T-cell (primary cell): ENCODE measurements around the gene RASGRP2. TPM values are rescaled to one million over a fixed set of nuclear protein-coding genes. Genes with fewer than 3 reads are reported as not detected.

Experiments
- ATAC-seq, 4 experiments: fragments of 200-7000 bp in 3 of 4; fragments of 150-1000 bp in 1 of 4; cut with Tn5 transposase; replicated peaks in 1 of 4; 1 replicate in 3 of 4; 2 replicates in 1 of 4; pipeline ENCODE4 v1.10.0; 2021; ENCODE audit warnings: moderate library complexity in 3 of 4, mild to moderate bottlenecking in 2 of 4, moderate number of reproducible peaks in 1 of 4
- CTCF ChIA-PET, 2 donors: fragments of 300-600 bp; sonication (Branson Sonifier 250); formaldehyde crosslinking; loops; one replicate each; lab custom pipeline; 2022; ENCODE audit warnings: antibody characterized with exemption in 2 of 2; lab: Charles Lee
- POLR2A ChIA-PET, 2 donors: fragments of 300-600 bp; sonication (Branson Sonifier 250); formaldehyde crosslinking; loops; one replicate each; lab custom pipeline; 2022; ENCODE audit warnings: antibody characterized with exemption in 2 of 2; lab: Charles Lee
- DNase-seq, 35 experiments: peaks; one replicate each; pipeline versions ENCODE4 v3.0.0 to v3.0.0-alpha.2; 2013 to 2023
- H3K27ac ChIP-seq: one replicate; pipeline ENCODE4 v1.5.1; 2013; ENCODE audit warnings: low read length
- H3K27me3 ChIP-seq, 2 experiments: replicated peaks in 1 of 2; 1 replicate in 1 of 2; 2 replicates in 1 of 2; pipeline versions ENCODE4 v1.6.1 to v1.7.0; 2013; ENCODE audit warnings: low read length in 1 of 2, mixed read lengths in 1 of 2; ENCODE audit not compliant: control insufficient read depth in 2 of 2, insufficient read depth in 2 of 2; ENCODE audit errors: extremely low read depth in 1 of 2
- H3K36me3 ChIP-seq, 2 donors: 1 replicate in 1 of 2; 2 replicates in 1 of 2; pipeline versions ENCODE4 v1.6.1 to v1.7.0; 2013; ENCODE audit warnings: low read length in 1 of 2; ENCODE audit not compliant: control insufficient read depth in 2 of 2, insufficient read depth in 1 of 2; ENCODE audit errors: extremely low read depth in 1 of 2
- H3K4me1 ChIP-seq, 2 experiments: 1 replicate in 1 of 2; 2 replicates in 1 of 2; pipeline versions ENCODE4 v1.6.1 to v1.7.0; 2013; ENCODE audit warnings: low read length in 2 of 2, mixed read lengths in 1 of 2; ENCODE audit not compliant: insufficient read depth in 2 of 2, control insufficient read depth in 1 of 2; ENCODE audit errors: extremely low read depth in 1 of 2
- H3K4me3 ChIP-seq, 2 donors: 1 replicate in 1 of 2; 2 replicates in 1 of 2; pipeline versions ENCODE4 v1.5.1 to v1.7.0; 2013; ENCODE audit warnings: mild to moderate bottlenecking in 2 of 2, low read length in 1 of 2, moderate library complexity in 1 of 2; ENCODE audit not compliant: control insufficient read depth in 1 of 2; ENCODE audit errors: extremely low read depth in 1 of 2
- H3K9me3 ChIP-seq: 2 replicates; pipeline ENCODE4 v1.7.0; 2013
- H3K27ac Mint-ChIP-seq, 2 donors: one replicate each; pipeline ENCODE4 v1.8.0; 2020 to 2021; ENCODE audit warnings: mild to moderate bottlenecking in 2 of 2, mixed read lengths in 2 of 2
- H3K27me3 Mint-ChIP-seq, 2 donors: one replicate each; pipeline ENCODE4 v1.8.0; 2021 to 2022; ENCODE audit warnings: mixed read lengths in 2 of 2
- H3K36me3 Mint-ChIP-seq: one replicate; pipeline ENCODE4 v1.8.0; 2021; ENCODE audit warnings: mixed read lengths
- H3K4me1 Mint-ChIP-seq, 3 donors: one replicate each; pipeline ENCODE4 v1.8.0; 2020 to 2022; ENCODE audit warnings: mixed read lengths in 3 of 3, mild to moderate bottlenecking in 1 of 3
- H3K4me3 Mint-ChIP-seq, 3 donors: one replicate each; pipeline ENCODE4 v1.8.0; 2020 to 2022; ENCODE audit warnings: mild to moderate bottlenecking in 3 of 3, mixed read lengths in 3 of 3, moderate library complexity in 3 of 3
- H3K9me3 Mint-ChIP-seq, 3 donors: one replicate each; pipeline ENCODE4 v1.8.0; 2020 to 2022; ENCODE audit warnings: mixed read lengths in 3 of 3
- WGBS: methylation state at CpG from one replicate; pipeline ENCODE4 v1.1.5; 2013; ENCODE audit warnings: missing lambda C conversion rate; ENCODE audit not compliant: insufficient coverage; 5-methylcytosine and 5-hydroxymethylcytosine counted together
- total RNA-seq, 35 experiments: library from RNA in 6 of 35; stranded (reverse) in 6 of 35; fragments of 120-200 nt in 1 of 35; gene quantifications; one replicate each; pipeline versions ENCODE4 v1.2.1 to v1.2.4 and lab custom pipeline; 2013 to 2026

Gene RASGRP2
- total RNA-seq, 5 donors from 2014 or later (not counting 1 experiment from before 2014, with no cell fraction given): 574 to 767 (median 656) TPM

DNA sequence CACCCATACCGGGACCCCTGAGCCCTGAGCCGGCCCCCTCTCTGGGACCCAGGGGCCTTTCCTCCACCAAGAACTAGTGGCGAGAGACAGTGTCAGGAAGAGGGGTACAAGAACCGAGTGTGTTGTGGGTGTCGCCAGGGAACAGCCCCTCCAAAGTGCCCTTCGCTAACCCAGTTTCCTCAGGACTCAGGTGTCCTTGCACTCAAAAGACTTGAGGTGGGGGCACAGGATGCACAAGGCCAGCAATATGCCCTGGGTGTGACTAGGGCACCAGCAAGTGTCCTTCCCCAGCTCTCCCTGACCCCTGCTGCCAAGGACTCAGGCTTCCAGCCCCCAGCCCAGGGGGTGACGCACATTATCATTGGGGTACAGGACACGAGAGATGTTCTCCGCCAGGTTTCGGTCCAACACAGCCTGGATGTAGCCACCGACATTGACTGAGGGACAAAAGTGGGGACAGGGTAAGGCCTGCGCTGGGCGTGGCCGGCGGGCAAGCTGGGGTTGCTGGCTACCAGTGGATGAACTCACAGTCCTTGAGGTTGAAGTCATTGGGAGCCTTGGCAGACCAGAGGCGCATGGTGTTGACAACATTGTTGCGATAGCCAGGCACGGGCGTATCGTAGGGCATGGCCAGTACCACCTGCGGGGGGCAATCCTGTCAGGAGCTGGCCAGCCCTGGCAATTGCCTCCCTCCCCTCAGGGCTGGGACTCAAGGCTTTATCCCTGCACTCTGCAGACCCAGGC is 11.1 kb upstream of the RASGRP2 start:
- no peaks in the 10 kb centered on the region for H3K27me3 Mint-ChIP-seq
- peaks cover 36 to 42% (median 37%) of the 10 kb centered on the region in 3 donors for H3K4me1 Mint-ChIP-seq
- Histone ChIP-seq H3K4me3 (no peak overlapping the region), H3K27ac (no peak overlapping the region), H3K4me1 (peaks cover 9 to 78% of the 10 kb centered on the region in 2 experiments), H3K36me3 (peaks cover 17 to 31% of the 10 kb centered on the region in 2 donors), H3K9me3 (no peaks in the 10 kb centered on the region), H3K27me3 (no peaks in the 10 kb centered on the region)
- no peak overlapping the region for H3K27ac Mint-ChIP-seq
- ChIA-PET CTCF (no interaction called here), POLR2A (no interaction called here)
- WGBS: 95% methylated on average over 17 of the region's 21 CpGs
- H3K4me3 Mint-ChIP-seq: no peak overlapping the region
- H3K9me3 Mint-ChIP-seq: no peaks in the 10 kb centered on the region
- ATAC-seq: no peak
- DNase-seq: no peak
- H3K36me3 Mint-ChIP-seq: peaks cover 17% of the 10 kb centered on the region

DNA sequence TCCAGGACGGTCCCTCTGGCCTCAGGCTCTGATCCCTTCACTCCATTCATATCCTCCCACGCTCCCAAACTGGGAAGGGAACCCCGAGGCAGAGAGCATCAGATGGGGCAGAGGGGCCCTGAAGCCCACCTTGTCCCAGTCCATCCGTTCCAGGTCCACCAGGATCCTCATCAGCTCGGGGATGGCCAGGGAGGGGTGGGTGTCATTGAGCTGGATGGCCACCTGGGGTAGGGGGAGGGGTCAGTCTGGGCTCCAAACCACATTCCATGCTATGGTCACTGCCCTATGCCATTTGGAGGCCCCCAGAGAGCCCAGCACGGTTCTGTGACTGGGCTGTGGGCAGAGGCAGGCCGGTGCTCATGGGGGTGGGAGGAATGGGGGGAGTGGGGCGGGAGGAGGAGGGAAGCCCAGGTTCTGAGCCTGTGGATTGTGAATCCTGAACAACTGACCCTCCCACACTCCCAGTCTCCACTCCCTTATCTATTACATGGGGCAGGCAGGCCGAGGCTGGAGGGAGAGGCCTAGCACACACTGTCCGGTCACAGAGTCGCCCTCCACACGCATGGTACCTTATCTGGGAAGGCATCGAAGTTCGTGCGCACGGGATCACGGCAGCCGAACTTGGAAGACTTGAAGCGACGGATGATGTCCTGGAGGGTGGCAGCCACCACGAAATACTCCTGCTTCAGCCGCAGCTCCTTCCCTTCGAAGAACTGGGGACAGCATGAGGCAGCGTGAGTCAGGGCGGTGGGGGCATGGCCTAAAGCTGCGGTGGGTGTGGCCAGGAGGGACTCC is 10.4 kb upstream of the RASGRP2 start:
- Histone ChIP-seq H3K27me3 (no peaks in the 10 kb centered on the region), H3K36me3 (peaks cover 17 to 31% of the 10 kb centered on the region in 2 donors), H3K9me3 (no peaks in the 10 kb centered on the region), H3K27ac (no peak overlapping the region), H3K4me3 (no peak overlapping the region), H3K4me1 (peaks cover 2 to 71% of the 10 kb centered on the region in 2 experiments)
- ChIA-PET POLR2A (interaction anchor here in 1 of 2 donors (0.5 kb wide), 1 partner anchor 21 kb away, joined by 3 read pairs; no protein-coding TSS in a partner anchor), CTCF (no interaction called here)
- Mint-ChIP-seq H3K4me3 (no peak overlapping the region), H3K27me3 (no peaks in the 10 kb centered on the region), H3K4me1 (peaks cover 31 to 38% (median 31%) of the 10 kb centered on the region in 3 donors), H3K9me3 (no peaks in the 10 kb centered on the region), H3K36me3 (peaks cover 17% of the 10 kb centered on the region), H3K27ac (no peak overlapping the region)
- ATAC-seq (no peak), DNase-seq (no peak)
- WGBS: 94% methylated on average over 16 of the region's 26 CpGs

DNA sequence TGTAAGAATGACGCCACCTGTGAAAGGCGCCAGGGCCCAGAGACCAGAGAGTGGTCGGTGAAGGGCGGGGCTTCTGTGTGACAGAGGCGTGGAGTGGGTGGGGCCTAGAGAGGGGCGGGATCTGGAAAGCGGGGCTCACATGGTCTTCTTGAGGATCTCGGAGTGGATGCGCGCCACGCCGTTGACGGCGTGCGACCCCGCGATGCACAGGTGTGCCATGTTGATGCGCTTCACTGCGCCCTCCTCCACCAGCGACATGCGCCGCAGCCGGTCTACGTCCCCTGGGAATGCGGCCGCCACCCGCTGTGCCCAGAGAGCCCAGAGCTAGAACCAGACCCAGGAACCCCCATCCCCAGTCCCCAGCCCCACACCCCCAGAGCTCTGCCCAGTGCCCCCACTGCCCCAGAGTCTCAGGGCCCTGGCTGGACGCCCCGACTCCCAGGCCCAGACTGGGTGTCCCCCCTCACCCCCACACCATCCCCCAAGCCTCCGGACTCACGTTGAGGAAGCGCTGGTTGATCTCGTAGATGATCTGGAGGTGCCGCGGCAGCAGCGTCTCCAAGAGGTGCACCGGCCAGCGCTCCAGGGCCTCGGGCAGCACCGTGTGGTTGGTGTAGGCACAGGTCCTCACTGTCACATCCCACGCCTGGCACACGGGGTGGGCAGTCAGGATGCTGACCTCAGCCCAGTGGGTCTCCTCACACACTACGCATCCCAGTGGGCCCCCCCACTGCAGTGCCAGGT is 9.6 kb upstream of the RASGRP2 start:
- ChIA-PET POLR2A (interaction anchor here in 1 of 2 donors (0.5 kb wide), 1 partner anchor 20 kb away, joined by 3 read pairs; no protein-coding TSS in a partner anchor), CTCF (no interaction called here)
- no peaks in the 10 kb centered on the region for H3K9me3 ChIP-seq
- peaks cover 25 to 33% (median 29%) of the 10 kb centered on the region in 3 donors for H3K4me1 Mint-ChIP-seq
- H3K27me3 Mint-ChIP-seq: no peaks in the 10 kb centered on the region
- H3K27ac ChIP-seq: no peak overlapping the region
- 94% methylated on average over 24 of the region's 43 CpGs for WGBS
- H3K4me3 ChIP-seq: no peak overlapping the region
- H3K36me3 ChIP-seq: peaks cover 17 to 31% of the 10 kb centered on the region in 2 donors
- H3K27me3 ChIP-seq: no peaks in the 10 kb centered on the region
- no peak overlapping the region for H3K27ac Mint-ChIP-seq
- H3K9me3 Mint-ChIP-seq: no peaks in the 10 kb centered on the region
- H3K4me1 ChIP-seq: peaks cover 0 to 63% of the 10 kb centered on the region in 2 experiments
- DNase-seq: no peak
- ATAC-seq: no peak
- no peak overlapping the region for H3K4me3 Mint-ChIP-seq
- peaks cover 17% of the 10 kb centered on the region for H3K36me3 Mint-ChIP-seq

DNA sequence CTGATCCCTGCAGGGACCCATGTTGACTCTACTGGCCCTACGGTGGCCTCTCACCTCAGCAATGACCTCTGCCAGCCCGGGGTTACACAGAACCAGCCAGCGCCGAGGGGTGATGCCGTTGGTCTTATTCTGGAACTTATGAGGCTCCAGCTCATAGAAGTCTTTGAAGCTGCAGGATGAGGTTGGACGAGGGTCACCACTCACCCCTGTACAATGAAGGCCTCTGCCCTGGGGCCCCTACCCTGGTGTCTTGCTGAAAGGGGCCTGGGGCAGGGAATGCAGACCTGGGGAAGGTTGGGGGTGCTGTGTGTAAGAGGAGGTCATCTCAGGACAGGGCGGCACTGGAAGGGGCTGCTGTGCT is 9.1 kb upstream of the RASGRP2 start:
- Histone ChIP-seq H3K9me3 (no peaks in the 10 kb centered on the region), H3K4me1 (peaks cover 0 to 57% of the 10 kb centered on the region in 2 experiments), H3K27me3 (no peaks in the 10 kb centered on the region), H3K27ac (no peak overlapping the region), H3K36me3 (peaks cover 17 to 28% of the 10 kb centered on the region in 2 donors), H3K4me3 (no peak overlapping the region)
- no peak for DNase-seq
- peaks cover 24 to 35% (median 33%) of the 10 kb centered on the region in 3 donors for H3K4me1 Mint-ChIP-seq
- no peaks in the 10 kb centered on the region for H3K27me3 Mint-ChIP-seq
- no peak overlapping the region for H3K4me3 Mint-ChIP-seq
- H3K36me3 Mint-ChIP-seq: peaks cover 17% of the 10 kb centered on the region
- 92% methylated on average over 6 of the region's 7 CpGs for WGBS
- no peak for ATAC-seq
- CTCF ChIA-PET: no interaction called here
- H3K9me3 Mint-ChIP-seq: no peaks in the 10 kb centered on the region
- H3K27ac Mint-ChIP-seq: peak overlapping the region in 1 of 2 donors; percentile 27
- POLR2A ChIA-PET: no interaction called here

DNA sequence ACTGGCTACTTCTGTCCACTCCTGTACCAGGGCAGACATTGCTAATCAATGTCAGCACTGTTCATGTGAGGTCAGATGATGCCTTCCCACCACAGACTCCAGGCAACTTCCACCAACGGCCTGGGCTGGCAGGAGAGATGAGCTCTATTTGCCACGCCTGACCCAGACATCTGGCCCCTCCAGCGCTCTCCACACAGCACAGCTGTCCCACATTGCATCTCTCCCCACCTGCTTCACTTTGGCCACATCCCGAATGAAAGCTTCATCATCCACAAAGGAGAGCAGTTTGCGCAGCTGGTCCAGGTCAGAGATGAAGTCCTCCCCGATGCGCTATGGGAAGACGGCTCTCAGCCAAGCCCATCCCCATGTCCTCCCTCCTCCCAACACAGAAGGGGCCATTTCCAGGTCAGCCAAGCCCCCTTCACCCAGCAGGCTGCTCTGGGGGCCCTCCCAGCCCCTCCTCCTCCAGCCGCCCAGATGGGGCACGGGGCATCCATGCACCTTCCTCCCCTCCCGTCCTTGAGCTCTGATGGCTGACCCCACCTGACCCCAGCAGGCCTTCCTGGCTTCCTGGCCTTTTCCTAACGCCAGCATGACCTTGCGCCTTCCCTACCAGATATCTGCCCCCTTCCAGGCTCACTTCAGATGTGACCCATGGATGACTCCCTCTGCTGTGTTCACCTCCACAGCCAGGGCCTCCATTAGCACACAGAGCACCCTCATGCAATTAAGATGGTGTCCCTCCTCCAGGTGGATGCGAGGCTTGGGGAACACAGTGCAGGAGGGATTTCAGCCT is 8.4 kb upstream of the RASGRP2 start:
- H3K4me3 Mint-ChIP-seq: no peak overlapping the region
- ATAC-seq: no peak
- 94% methylated on average over 14 of the region's 14 CpGs for WGBS
- Histone ChIP-seq H3K27me3 (no peaks in the 10 kb centered on the region), H3K36me3 (peaks cover 13 to 25% of the 10 kb centered on the region in 2 donors), H3K9me3 (no peaks in the 10 kb centered on the region), H3K4me1 (peaks cover 0 to 51% of the 10 kb centered on the region in 2 experiments), H3K27ac (no peak overlapping the region), H3K4me3 (no peak overlapping the region)
- POLR2A ChIA-PET: interaction anchor here (0.6 to 1.4 kb wide), 2 partner anchors 20 kb away, joined by 3 read pairs; no protein-coding TSS in a partner anchor
- H3K27ac Mint-ChIP-seq: peak overlapping the region; percentile 48
- H3K4me1 Mint-ChIP-seq: peaks cover 23 to 37% (median 34%) of the 10 kb centered on the region in 3 donors
- H3K27me3 Mint-ChIP-seq: no peaks in the 10 kb centered on the region
- H3K9me3 Mint-ChIP-seq: no peaks in the 10 kb centered on the region
- H3K36me3 Mint-ChIP-seq: peaks cover 17% of the 10 kb centered on the region
- CTCF ChIA-PET: no interaction called here
- no peak for DNase-seq
